ENCODE results near the gene USP9X.

- TF ChIP-seq CTCF (IDR thresholded peaks at IDR 0.05), result no peak
- no peak for TF ChIP-seq POLR2AphosphoS5 (IDR thresholded peaks at IDR 0.05)
- no peak for TF ChIP-seq POLR2A (IDR thresholded peaks at IDR 0.05)
- no peak for TF ChIP-seq EP300 (IDR thresholded peaks at IDR 0.05)
Measured at GRCh38 chrX:41259516-41259915, 174.3 kb downstream of the USP9X start.
